ENCODE measurements around the gene CRTAP.

DNA sequence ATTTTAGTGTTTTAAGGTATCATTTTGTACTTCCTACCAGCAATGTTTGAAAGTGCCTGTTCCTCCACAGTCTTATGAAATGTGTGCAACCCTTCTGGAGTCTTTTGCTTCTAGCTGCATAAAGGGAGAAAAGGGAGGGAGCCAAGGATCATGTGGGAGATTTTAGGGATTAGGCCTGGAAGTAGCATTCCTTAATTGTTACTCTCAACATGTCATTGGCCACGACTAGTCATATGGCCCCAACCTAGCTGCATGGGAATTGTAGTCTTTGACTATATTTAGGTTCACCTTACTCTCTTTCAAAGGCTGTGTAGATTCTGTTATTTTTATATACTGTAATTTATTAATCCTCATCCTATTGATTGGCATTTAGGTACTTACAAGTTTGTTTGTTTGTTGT lies 14.9 kb downstream of the CRTAP start:
- TF ChIP-seq EZH2phosphoT487 (IDR thresholded peaks at IDR 0.05; ENCODE audit: insufficient read depth, low read depth): no peak
- no peak for TF ChIP-seq EZH2 (IDR thresholded peaks at IDR 0.05; ENCODE audit: insufficient read depth, poor library complexity, severe bottlenecking)
